Naive thymus-derived CD4-positive, alpha-beta T cell (primary cell): ENCODE data around the gene ERV3-1. TPM values are rescaled to one million over a fixed set of nuclear protein-coding genes. Genes with fewer than 3 reads are reported as not detected.
"Not testable (repeated sequence)": the region's sequence is repeated elsewhere in the genome, so short reads cannot be mapped to it uniquely, and the experiment has no call there.

Experiments
- ATAC-seq: fragments of 150-1000 bp; cut with Tn5 transposase; 2 replicates; pipeline ENCODE4 v1.10.0; 2021; ENCODE audit warnings: mild to moderate bottlenecking, moderate library complexity
- CTCF ChIA-PET: fragments of 350-600 bp; sonication (Branson Sonifier 250); formaldehyde crosslinking; loops from one replicate; lab custom pipeline; 2021; ENCODE audit warnings: antibody characterized with exemption; lab: Charles Lee
- POLR2A ChIA-PET: fragments of 350-600 bp; sonication (Branson Sonifier 250); formaldehyde crosslinking; loops from one replicate; lab custom pipeline; 2021; ENCODE audit warnings: antibody characterized with exemption, inconsistent platforms; lab: Charles Lee
- DNase-seq, 9 donors: peaks; one replicate each; pipeline versions ENCODE4 v3.0.0 to v3.0.0-alpha.2; 2020 to 2022; ENCODE audit warnings: mixed read lengths in 1 of 9
- H3K27ac ChIP-seq: one replicate; pipeline ENCODE4 v1.7.0; 2013; ENCODE audit warnings: mild to moderate bottlenecking, low read depth, low read length, moderate library complexity
- H3K27me3 ChIP-seq, 2 donors: one replicate each; pipeline ENCODE4 v1.7.0; 2013; ENCODE audit warnings: low read length in 2 of 2, mild to moderate bottlenecking in 2 of 2, moderate library complexity in 2 of 2; ENCODE audit not compliant: control insufficient read depth in 2 of 2, insufficient read depth in 2 of 2
- H3K36me3 ChIP-seq, 3 experiments: 1 replicate in 2 of 3; 2 replicates in 1 of 3; pipeline ENCODE4 v1.7.0; 2013; ENCODE audit warnings: low read length in 3 of 3, mild to moderate bottlenecking in 3 of 3, moderate library complexity in 1 of 3; ENCODE audit not compliant: insufficient read depth in 3 of 3, control insufficient read depth in 2 of 3
- H3K4me1 ChIP-seq, 2 donors: one replicate each; pipeline ENCODE4 v1.7.0; 2013; ENCODE audit warnings: low read length in 2 of 2, mild to moderate bottlenecking in 2 of 2, moderate library complexity in 1 of 2; ENCODE audit not compliant: control insufficient read depth in 2 of 2, insufficient read depth in 2 of 2
- H3K4me3 ChIP-seq: 2 replicates; pipeline ENCODE4 v1.7.0; 2013; ENCODE audit warnings: mild to moderate bottlenecking, low read length
- H3K9me3 ChIP-seq, 3 experiments: 1 replicate in 2 of 3; 2 replicates in 1 of 3; pipeline ENCODE4 v1.7.0; 2013; ENCODE audit warnings: low read length in 3 of 3; ENCODE audit not compliant: control insufficient read depth in 2 of 3
- H3K27ac Mint-ChIP-seq, 9 donors: one replicate each; pipeline ENCODE4 v1.8.0; 2020 to 2022; ENCODE audit warnings: mixed read lengths in 9 of 9, mild to moderate bottlenecking in 8 of 9, moderate library complexity in 5 of 9, inconsistent platforms in 2 of 9
- H3K27me3 Mint-ChIP-seq, 5 donors: one replicate each; pipeline ENCODE4 v1.8.0; 2021 to 2022; ENCODE audit warnings: mixed read lengths in 5 of 5, mild to moderate bottlenecking in 1 of 5
- H3K36me3 Mint-ChIP-seq, 5 donors: one replicate each; pipeline ENCODE4 v1.8.0; 2020 to 2022; ENCODE audit warnings: mixed read lengths in 5 of 5, mild to moderate bottlenecking in 3 of 5, inconsistent platforms in 1 of 5
- H3K4me1 Mint-ChIP-seq, 7 donors: one replicate each; pipeline ENCODE4 v1.8.0; 2020 to 2022; ENCODE audit warnings: mixed read lengths in 7 of 7, mild to moderate bottlenecking in 3 of 7, inconsistent platforms in 1 of 7
- H3K4me3 Mint-ChIP-seq, 10 donors: one replicate each; pipeline ENCODE4 v1.8.0; 2020 to 2022; ENCODE audit warnings: mild to moderate bottlenecking in 10 of 10, mixed read lengths in 10 of 10, moderate library complexity in 6 of 10, inconsistent platforms in 2 of 10
- H3K9me3 Mint-ChIP-seq, 11 donors: one replicate each; pipeline ENCODE4 v1.8.0; 2020 to 2022; ENCODE audit warnings: mixed read lengths in 11 of 11, mild to moderate bottlenecking in 4 of 11, inconsistent platforms in 1 of 11, moderate library complexity in 1 of 11
- intact Hi-C, 2 donors: fragments of 100-400 bp; cut with micrococcal nuclease; formaldehyde crosslinking; loops; one replicate each; pipeline ENCODE4 v1.15.1; 2023
- polyA plus RNA-seq, 2 donors: library from polyadenylated mRNA; unstranded; fragments of 300-500 nt; fragmentation: Illumina TruSeq; gene quantifications; one replicate each; pipeline ENCODE4 v1.2.3, GENCODE V29; 2021
- total RNA-seq, 6 experiments: library from RNA in 5 of 6; stranded (reverse) in 5 of 6; gene quantifications; 1 replicate in 5 of 6; 2 replicates in 1 of 6; pipeline ENCODE4 v1.2.3 and lab custom pipeline; 2021 to 2026

Gene ERV3-1, protein sequence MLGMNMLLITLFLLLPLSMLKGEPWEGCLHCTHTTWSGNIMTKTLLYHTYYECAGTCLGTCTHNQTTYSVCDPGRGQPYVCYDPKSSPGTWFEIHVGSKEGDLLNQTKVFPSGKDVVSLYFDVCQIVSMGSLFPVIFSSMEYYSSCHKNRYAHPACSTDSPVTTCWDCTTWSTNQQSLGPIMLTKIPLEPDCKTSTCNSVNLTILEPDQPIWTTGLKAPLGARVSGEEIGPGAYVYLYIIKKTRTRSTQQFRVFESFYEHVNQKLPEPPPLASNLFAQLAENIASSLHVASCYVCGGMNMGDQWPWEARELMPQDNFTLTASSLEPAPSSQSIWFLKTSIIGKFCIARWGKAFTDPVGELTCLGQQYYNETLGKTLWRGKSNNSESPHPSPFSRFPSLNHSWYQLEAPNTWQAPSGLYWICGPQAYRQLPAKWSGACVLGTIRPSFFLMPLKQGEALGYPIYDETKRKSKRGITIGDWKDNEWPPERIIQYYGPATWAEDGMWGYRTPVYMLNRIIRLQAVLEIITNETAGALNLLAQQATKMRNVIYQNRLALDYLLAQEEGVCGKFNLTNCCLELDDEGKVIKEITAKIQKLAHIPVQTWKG
- 10 to 100 TPM; 12.2 to 22.9 (median 14.9) TPM for total RNA-seq
- polyA plus RNA-seq, result 10 to 100 TPM in 1 of 2 donors, 1 to 10 TPM in 1; 7.9 to 10.4 TPM
- total RNA-seq (lab: John Stamatoyannopoulos, UW), result 11.3 reads per million, percentile 38 among the genes with 10 or more reads in this experiment

DNA sequence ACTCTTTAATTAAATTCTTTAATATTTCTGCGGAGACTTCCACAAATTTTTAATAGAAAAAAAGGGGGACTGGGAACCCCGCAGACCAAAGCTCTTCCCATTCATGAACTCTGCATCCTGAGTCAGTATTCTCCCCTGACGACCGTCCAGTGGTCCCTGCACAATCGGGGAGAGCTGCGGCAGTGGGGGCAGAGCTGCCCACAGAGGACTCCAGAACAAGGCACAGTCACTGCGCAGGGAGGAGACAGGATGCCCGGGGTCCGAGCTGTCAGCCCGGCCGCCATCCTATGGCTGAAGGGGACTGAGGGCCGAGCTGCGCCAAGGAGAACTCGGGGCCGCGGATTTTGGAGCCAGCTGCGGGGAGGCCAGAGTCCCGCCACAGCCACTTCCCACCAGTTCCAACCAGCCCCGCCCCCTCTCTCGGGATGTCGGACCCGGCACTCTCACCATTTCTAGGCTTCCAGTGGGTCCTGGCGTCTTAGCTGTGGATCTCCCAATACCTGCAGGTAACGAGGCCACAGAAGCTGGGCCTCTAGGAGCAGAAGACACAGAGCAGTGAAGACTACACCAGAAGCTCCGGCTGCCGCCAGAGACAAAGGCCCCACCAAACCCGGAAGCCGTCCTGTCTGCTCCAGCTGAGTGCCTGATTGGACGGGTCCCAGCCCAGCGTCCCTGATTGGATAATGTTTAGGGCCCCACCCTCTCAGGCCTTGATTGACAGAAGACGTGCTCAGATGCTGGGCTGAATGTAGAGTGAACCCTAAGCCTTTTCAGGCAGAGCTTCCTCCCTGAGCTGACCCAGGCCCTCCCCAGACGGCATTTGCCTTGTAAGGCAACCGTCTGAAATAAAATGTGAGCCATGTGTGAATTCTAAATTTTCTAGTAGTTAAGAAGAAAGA is at the start of gene ERV3-1:
Gene ERV3-1, minus strand, starts transcription at position 594 of the 899 bp plus-strand sequence. CDS start 13,661 bp downstream, outside the sequence.
- CTCF ChIA-PET, result interaction anchor here (1.1 kb wide), 1 partner anchor 32 kb away, joined by 3 read pairs; no protein-coding TSS in a partner anchor
- DNase-seq, result peak; percentile 76 to 96 (median 93)
- peaks cover 4 to 21% of the 10 kb centered on the region in 2 donors for H3K4me1 ChIP-seq
- peak within 1 kb of the TSS; percentile 73 to 98 (median 94) for H3K27ac Mint-ChIP-seq
- intact Hi-C loops, result loop anchor here (1.0 to 5.0 kb wide), 15 partner anchors 32 to 1916 kb away; partner anchors contain the start of genes ZNF138 (in 2 of the 2), ZNF273 (in 2 of the 2), ZNF680 (in 2 of the 2) and ZNF92 (in 2 of the 2)
- H3K27me3 ChIP-seq, result no peaks in the 10 kb centered on the region
- H3K36me3 Mint-ChIP-seq, result peaks cover 21 to 46% (median 38%) of the 10 kb centered on the region in 5 donors
- no peaks in the 10 kb centered on the region for H3K27me3 Mint-ChIP-seq
- peaks cover 0 to 13% (median 4%) of the 10 kb centered on the region in 3 experiments for H3K36me3 ChIP-seq
- ATAC-seq, result peak; percentile 99
- peaks cover 26 to 57% (median 45%) of the 10 kb centered on the region in 7 donors for H3K4me1 Mint-ChIP-seq
- POLR2A ChIA-PET, result interaction anchor here (0.6 to 2.8 kb wide), 19 partner anchors 26 to 1838 kb away, joined by 3 to 20 read pairs (median 4); partner anchors contain the start of genes ZNF107, ZNF138, ZNF273 and ZNF680
- peaks cover 0 to 8% (median 0%) of the 10 kb centered on the region in 3 experiments for H3K9me3 ChIP-seq
- H3K9me3 Mint-ChIP-seq, result peaks cover 4 to 36% (median 24%) of the 10 kb centered on the region in 11 donors
- peak within 1 kb of the TSS; percentile 72 for H3K4me3 ChIP-seq
- H3K27ac ChIP-seq, result peak within 1 kb of the TSS; percentile 81
- H3K4me3 Mint-ChIP-seq, result peak within 1 kb of the TSS; percentile 75 to 96 (median 94)

DNA sequence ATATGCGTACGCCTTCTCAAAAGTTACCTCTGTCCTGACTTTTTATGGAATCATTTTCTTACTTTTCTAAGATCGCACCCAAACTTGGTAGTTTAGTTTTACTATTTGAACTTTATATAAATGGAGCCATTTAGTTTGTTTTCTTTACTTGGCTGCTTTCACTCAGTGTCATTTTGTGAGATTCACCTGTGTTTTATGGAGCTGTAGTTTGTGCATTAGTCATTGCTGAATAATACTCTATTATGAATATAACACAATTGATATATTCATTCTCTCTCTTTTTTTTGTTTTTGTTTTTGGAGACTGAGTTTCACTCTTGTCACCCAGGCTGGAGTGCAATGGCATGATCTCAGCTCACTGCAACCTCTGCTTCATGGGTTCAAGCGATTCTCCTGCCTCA is 49.3 kb upstream of the ERV3-1 start:
- DNase-seq, H3K27ac Mint-ChIP-seq, H3K4me1 ChIP-seq, H3K9me3 ChIP-seq, ATAC-seq, intact Hi-C loops, H3K9me3 Mint-ChIP-seq, H3K4me3 Mint-ChIP-seq, H3K4me3 ChIP-seq, H3K27me3 Mint-ChIP-seq, H3K36me3 ChIP-seq, H3K27ac ChIP-seq, H3K27me3 ChIP-seq, POLR2A ChIA-PET, CTCF ChIA-PET: not testable (repeated sequence)
- Mint-ChIP-seq H3K36me3 (peaks cover 8 to 46% (median 36%) of the 10 kb centered on the region in 5 donors), H3K4me1 (peaks cover 0 to 29% (median 16%) of the 10 kb centered on the region in 7 donors)

DNA sequence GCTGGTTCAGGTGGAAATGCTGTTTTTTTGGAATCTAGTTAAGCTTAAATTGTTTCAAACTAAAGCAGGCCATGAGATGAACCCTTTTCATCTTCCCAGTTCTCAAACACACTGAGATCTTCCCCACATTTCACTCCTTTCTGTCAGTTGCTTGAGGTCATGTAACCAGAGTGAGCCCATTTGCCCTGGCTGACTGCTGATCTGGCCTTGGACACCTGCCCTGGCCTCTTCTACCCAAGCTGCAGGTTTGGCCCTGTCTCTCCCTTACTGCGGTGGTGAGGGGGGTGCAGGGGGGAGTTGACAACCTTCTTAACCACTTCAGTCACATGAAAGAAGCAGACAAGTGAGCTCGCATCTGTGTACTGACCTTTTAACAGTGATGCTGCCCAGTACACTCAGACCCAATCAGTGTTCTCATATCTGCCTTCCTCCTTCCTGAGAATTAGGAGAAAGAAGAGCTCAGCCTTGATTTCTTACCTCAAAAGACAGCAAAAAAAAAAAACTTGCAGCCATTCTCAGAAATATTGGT is 48.0 kb upstream of the ERV3-1 start:
- H3K9me3 ChIP-seq, DNase-seq, H3K27me3 ChIP-seq, H3K36me3 ChIP-seq, H3K27me3 Mint-ChIP-seq, CTCF ChIA-PET, H3K4me1 ChIP-seq, H3K4me3 Mint-ChIP-seq, POLR2A ChIA-PET, H3K4me3 ChIP-seq, intact Hi-C loops, ATAC-seq, H3K27ac ChIP-seq: not testable (repeated sequence)
- Mint-ChIP-seq H3K4me1 (peaks cover 0 to 29% (median 16%) of the 10 kb centered on the region in 7 donors), H3K9me3 (peaks cover 0 to 15% (median 3%) of the 10 kb centered on the region in 11 donors), H3K36me3 (peaks cover 8 to 51% (median 37%) of the 10 kb centered on the region in 5 donors), H3K27ac (peak overlapping the region in 2 of 9 donors; percentile 26 to 36)

DNA sequence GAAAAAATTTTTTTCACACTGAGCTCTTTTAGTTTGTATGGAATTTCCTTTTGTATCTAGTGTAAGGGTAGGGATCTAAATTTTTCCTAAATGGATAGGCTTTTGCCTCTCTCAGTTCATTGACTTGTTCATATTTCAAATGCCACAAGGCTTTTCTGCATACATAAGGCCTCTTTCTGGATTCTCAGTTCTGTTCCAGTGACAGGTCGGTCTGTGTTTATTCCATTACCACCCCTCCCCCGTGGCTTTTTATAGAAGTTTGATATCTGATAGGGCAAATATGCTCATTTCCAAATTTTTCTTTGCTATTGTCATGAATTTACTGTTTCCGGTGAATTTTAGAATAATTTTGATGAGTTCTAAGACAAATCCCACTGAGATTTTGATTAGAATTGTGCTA is 45.2 kb upstream of the ERV3-1 start:
- CTCF ChIA-PET, H3K27me3 ChIP-seq, intact Hi-C loops, H3K27ac Mint-ChIP-seq, H3K27me3 Mint-ChIP-seq, H3K4me3 ChIP-seq, H3K36me3 ChIP-seq, POLR2A ChIA-PET, ATAC-seq, H3K4me3 Mint-ChIP-seq, H3K27ac ChIP-seq, H3K4me1 ChIP-seq, DNase-seq, H3K9me3 ChIP-seq: not testable (repeated sequence)
- peaks cover 0 to 15% (median 3%) of the 10 kb centered on the region in 11 donors for H3K9me3 Mint-ChIP-seq
- peaks cover 8 to 37% (median 29%) of the 10 kb centered on the region in 5 donors for H3K36me3 Mint-ChIP-seq
- peaks cover under 1 to 33% (median 16%) of the 10 kb centered on the region in 7 donors for H3K4me1 Mint-ChIP-seq

DNA sequence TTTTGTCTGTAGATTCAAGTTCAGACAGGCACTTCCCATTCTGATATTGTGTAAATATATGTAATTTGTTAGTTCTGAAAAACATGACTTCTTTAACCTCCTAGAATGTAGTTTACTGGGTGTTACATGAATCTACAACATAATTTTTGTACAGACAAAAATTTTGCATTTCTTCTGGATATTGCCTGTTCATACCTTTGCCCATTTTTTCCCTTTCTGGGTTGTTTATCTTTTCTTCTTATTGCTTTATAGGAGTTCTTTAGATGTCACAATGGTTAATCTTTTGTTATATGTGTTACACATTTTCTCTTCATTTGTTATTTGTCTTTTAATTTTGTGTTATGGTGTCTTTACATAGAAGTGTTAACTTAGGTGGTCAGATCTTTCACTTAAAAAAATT is 44.7 kb upstream of the ERV3-1 start:
- intact Hi-C loops, ATAC-seq, DNase-seq, H3K4me1 ChIP-seq, H3K27me3 Mint-ChIP-seq, H3K9me3 ChIP-seq, H3K4me3 ChIP-seq, H3K36me3 ChIP-seq, POLR2A ChIA-PET, H3K27me3 ChIP-seq, H3K4me3 Mint-ChIP-seq, CTCF ChIA-PET, H3K27ac ChIP-seq, H3K27ac Mint-ChIP-seq: not testable (repeated sequence)
- H3K9me3 Mint-ChIP-seq, result peaks cover 0 to 15% (median 3%) of the 10 kb centered on the region in 11 donors
- H3K36me3 Mint-ChIP-seq, result peaks cover 8 to 34% (median 29%) of the 10 kb centered on the region in 5 donors
- peaks cover 3 to 33% (median 21%) of the 10 kb centered on the region in 7 donors for H3K4me1 Mint-ChIP-seq
